HepG2 (cell line): Measurements from ENCODE around the gene NDOR1. TPM values are rescaled to one million over a fixed set of nuclear protein-coding genes. Genes with fewer than 3 reads are reported as not detected.

ENCODE experiments used
- CBX5 ChIP-seq: sonication (generic); formaldehyde crosslinking; IDR thresholded peaks from 2 replicates; pipeline ENCODE4 v1.4.0; 2020; ENCODE audit warnings: missing genetic modification reagents, borderline replicate concordance
- GTF2F1 ChIP-seq: fragments of 150-350 bp; IDR thresholded peaks from 2 replicates; pipeline ENCODE4 v1.6.1; 2014; ENCODE audit warnings: low read length
- IKZF4 ChIP-seq: sonication (generic); formaldehyde crosslinking; IDR thresholded peaks from 2 replicates; pipeline ENCODE4 v1.5.1; 2020; ENCODE audit warnings: borderline replicate concordance, mild to moderate bottlenecking, low read depth, missing genetic modification reagents; ENCODE audit errors: not compliant biosample characterization
- KLF6 ChIP-seq: IDR thresholded peaks from 2 replicates; pipeline ENCODE4 v1.8.0; 2016; ENCODE audit warnings: missing biosample characterization, missing genetic modification reagents
- TCF7 ChIP-seq: sonication (generic); IDR thresholded peaks from 2 replicates; pipeline ENCODE4 v1.6.1; 2016; ENCODE audit warnings: antibody characterized with exemption, low read depth
- TGIF2 ChIP-seq: IDR thresholded peaks from 2 replicates; pipeline ENCODE4 v1.6.1; 2016; ENCODE audit warnings: control low read depth, missing compliant biosample characterization
- ZBTB20 ChIP-seq: sonication (generic); formaldehyde crosslinking; IDR thresholded peaks from 2 replicates; pipeline ENCODE4 v1.8.1; 2023; ENCODE audit warnings: missing genetic modification reagents, low read depth, mild to moderate bottlenecking, borderline replicate concordance
- ZFP36L2 ChIP-seq: sonication (generic); formaldehyde crosslinking; IDR thresholded peaks from 2 replicates; pipeline ENCODE4 v1.4.0; 2020; ENCODE audit warnings: missing genetic modification reagents
- ZNF263 ChIP-seq: sonication (generic); formaldehyde crosslinking; IDR thresholded peaks from 2 replicates; pipeline ENCODE4 v1.4.0; 2020; ENCODE audit warnings: missing genetic modification reagents
- ZNF337 ChIP-seq: sonication (generic); formaldehyde crosslinking; IDR thresholded peaks from 2 replicates; pipeline ENCODE4 v1.5.1; 2020; ENCODE audit warnings: missing genetic modification reagents, low read depth, mild to moderate bottlenecking, borderline replicate concordance
- ZNF367 ChIP-seq: sonication (generic); formaldehyde crosslinking; IDR thresholded peaks from 2 replicates; pipeline ENCODE4 v1.4.0; 2020; ENCODE audit warnings: missing genetic modification reagents, borderline replicate concordance
- ZNF432 ChIP-seq: sonication (generic); formaldehyde crosslinking; IDR thresholded peaks from 2 replicates; pipeline ENCODE4 v1.5.0; 2020; ENCODE audit warnings: missing genetic modification reagents, mild to moderate bottlenecking, borderline replicate concordance
- ZNF512 ChIP-seq: sonication (generic); formaldehyde crosslinking; IDR thresholded peaks from 2 replicates; pipeline ENCODE4 v1.4.0; 2020; ENCODE audit warnings: mild to moderate bottlenecking, missing genetic modification reagents
- ZNF567 ChIP-seq: sonication (generic); formaldehyde crosslinking; IDR thresholded peaks from 2 replicates; pipeline ENCODE4 v1.8.1; 2023; ENCODE audit warnings: mild to moderate bottlenecking, missing genetic modification reagents, borderline replicate concordance
- ZNF577 ChIP-seq: sonication (generic); formaldehyde crosslinking; IDR thresholded peaks from 2 replicates; pipeline ENCODE4 v1.4.0; 2020; ENCODE audit warnings: mild to moderate bottlenecking, low read depth, missing genetic modification reagents, borderline replicate concordance
- ZNF709 ChIP-seq: sonication (generic); formaldehyde crosslinking; IDR thresholded peaks from 2 replicates; pipeline ENCODE4 v1.5.0; 2020; ENCODE audit warnings: mild to moderate bottlenecking, missing genetic modification reagents
- ZNF749 ChIP-seq: sonication (generic); formaldehyde crosslinking; IDR thresholded peaks from 2 replicates; pipeline ENCODE4 v1.8.0; 2022; ENCODE audit warnings: mild to moderate bottlenecking, missing genetic modification reagents, moderate library complexity, borderline replicate concordance
- ZNF788 ChIP-seq: sonication (generic); formaldehyde crosslinking; IDR thresholded peaks from 2 replicates; pipeline ENCODE4 v1.5.0; 2020; ENCODE audit warnings: mild to moderate bottlenecking, missing genetic modification reagents, borderline replicate concordance
- ZSCAN30 ChIP-seq: sonication (generic); formaldehyde crosslinking; IDR thresholded peaks from 2 replicates; pipeline ENCODE4 v1.5.0; 2020; ENCODE audit warnings: mild to moderate bottlenecking, missing genetic modification reagents
- polyA plus RNA-seq, 8 experiments: library from polyadenylated mRNA; depleted of rRNA in 3 of 8; stranded (reverse) in 7 of 8; unstranded in 1 of 8; fragments of >200 nt; fragmentation: Illumina TruSeq in 4 of 8; extraction: Trizol in 4 of 8; gene quantifications; 2 replicates each; pipeline versions ENCODE4 v1.2.1 to v1.2.3, GENCODE V29; 2011 to 2016; ENCODE audit warnings: low read depth in 4 of 8, missing spikeins in 1 of 8, mixed read lengths in 1 of 8; ENCODE audit not compliant: insufficient read depth in 1 of 8
- total RNA-seq, 5 experiments: library from RNA; depleted of rRNA; stranded (reverse); fragments of >200 nt; fragmentation: Illumina TruSeq; extraction: Trizol; gene quantifications; 2 replicates each; pipeline ENCODE4 v1.2.3, GENCODE V29; 2016; ENCODE audit warnings: low read depth in 1 of 5
- TF ChIP-seq, protein P1 (sequence below): sonication (generic); formaldehyde crosslinking; IDR thresholded peaks from 2 replicates; pipeline ENCODE4 v1.4.0; 2020; ENCODE audit warnings: low read depth, mild to moderate bottlenecking, missing genetic modification reagents
- TF ChIP-seq, protein P2 (sequence below): IDR thresholded peaks from 2 replicates; pipeline ENCODE4 v1.6.1; 2016; ENCODE audit warnings: control low read depth
- TF ChIP-seq, protein P3 (sequence below): IDR thresholded peaks from 2 replicates; pipeline ENCODE4 v1.6.1; 2016; ENCODE audit warnings: mild to moderate bottlenecking, missing biosample characterization, missing genetic modification reagents
- TF ChIP-seq, protein P4 (sequence below): sonication (generic); formaldehyde crosslinking; IDR thresholded peaks from 2 replicates; pipeline ENCODE4 v1.9.0; 2022; ENCODE audit warnings: missing genetic modification reagents, mild to moderate bottlenecking, borderline replicate concordance

Gene NDOR1
- total and polyA plus RNA-seq, 2 of the 13 experiments (the other 11 are each of a cell fraction or from before 2014, with no cell fraction given) = 3.6 to 8.7 TPM

- TF ChIP-seq ZNF749 (CRISPR knock-in tag) = peak; percentile 51; the same call in 1 of the 2 replicates
- no peak for TF ChIP-seq ZNF567 (CRISPR knock-in tag)
- TF ChIP-seq ZNF788 = 0 out of 2 replicates have a peak, but pooled peaks have one; percentile 9
- TF ChIP-seq, protein P1, sequence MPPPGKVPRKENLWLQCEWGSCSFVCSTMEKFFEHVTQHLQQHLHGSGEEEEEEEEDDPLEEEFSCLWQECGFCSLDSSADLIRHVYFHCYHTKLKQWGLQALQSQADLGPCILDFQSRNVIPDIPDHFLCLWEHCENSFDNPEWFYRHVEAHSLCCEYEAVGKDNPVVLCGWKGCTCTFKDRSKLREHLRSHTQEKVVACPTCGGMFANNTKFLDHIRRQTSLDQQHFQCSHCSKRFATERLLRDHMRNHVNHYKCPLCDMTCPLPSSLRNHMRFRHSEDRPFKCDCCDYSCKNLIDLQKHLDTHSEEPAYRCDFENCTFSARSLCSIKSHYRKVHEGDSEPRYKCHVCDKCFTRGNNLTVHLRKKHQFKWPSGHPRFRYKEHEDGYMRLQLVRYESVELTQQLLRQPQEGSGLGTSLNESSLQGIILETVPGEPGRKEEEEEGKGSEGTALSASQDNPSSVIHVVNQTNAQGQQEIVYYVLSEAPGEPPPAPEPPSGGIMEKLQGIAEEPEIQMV (CRISPR knock-in tag) = no peak
- TF ChIP-seq ZSCAN30 (CRISPR knock-in tag) = no peak
- TF ChIP-seq ZNF709 (CRISPR knock-in tag) = no peak
- no peak for TF ChIP-seq ZNF577 (CRISPR knock-in tag)
- no peak for TF ChIP-seq ZNF432 (CRISPR knock-in tag)
- TF ChIP-seq ZNF337 (CRISPR knock-in tag) = no peak
- no peak for TF ChIP-seq ZNF263 (CRISPR knock-in tag)
- TF ChIP-seq, protein P2, sequence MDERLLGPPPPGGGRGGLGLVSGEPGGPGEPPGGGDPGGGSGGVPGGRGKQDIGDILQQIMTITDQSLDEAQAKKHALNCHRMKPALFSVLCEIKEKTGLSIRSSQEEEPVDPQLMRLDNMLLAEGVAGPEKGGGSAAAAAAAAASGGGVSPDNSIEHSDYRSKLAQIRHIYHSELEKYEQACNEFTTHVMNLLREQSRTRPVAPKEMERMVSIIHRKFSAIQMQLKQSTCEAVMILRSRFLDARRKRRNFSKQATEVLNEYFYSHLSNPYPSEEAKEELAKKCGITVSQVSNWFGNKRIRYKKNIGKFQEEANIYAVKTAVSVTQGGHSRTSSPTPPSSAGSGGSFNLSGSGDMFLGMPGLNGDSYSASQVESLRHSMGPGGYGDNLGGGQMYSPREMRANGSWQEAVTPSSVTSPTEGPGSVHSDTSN (CRISPR knock-in tag) = no peak
- TF ChIP-seq, protein P3, sequence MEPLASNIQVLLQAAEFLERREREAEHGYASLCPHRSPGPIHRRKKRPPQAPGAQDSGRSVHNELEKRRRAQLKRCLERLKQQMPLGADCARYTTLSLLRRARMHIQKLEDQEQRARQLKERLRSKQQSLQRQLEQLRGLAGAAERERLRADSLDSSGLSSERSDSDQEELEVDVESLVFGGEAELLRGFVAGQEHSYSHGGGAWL (CRISPR knock-in tag) = no peak
- TF ChIP-seq CBX5 (CRISPR knock-in tag) = no peak
- TF ChIP-seq IKZF4 (CRISPR knock-in tag) = no peak
- no peak for TF ChIP-seq ZBTB20 (CRISPR knock-in tag)
- no peak for TF ChIP-seq ZNF367 (CRISPR knock-in tag)
- TF ChIP-seq, protein P4, sequence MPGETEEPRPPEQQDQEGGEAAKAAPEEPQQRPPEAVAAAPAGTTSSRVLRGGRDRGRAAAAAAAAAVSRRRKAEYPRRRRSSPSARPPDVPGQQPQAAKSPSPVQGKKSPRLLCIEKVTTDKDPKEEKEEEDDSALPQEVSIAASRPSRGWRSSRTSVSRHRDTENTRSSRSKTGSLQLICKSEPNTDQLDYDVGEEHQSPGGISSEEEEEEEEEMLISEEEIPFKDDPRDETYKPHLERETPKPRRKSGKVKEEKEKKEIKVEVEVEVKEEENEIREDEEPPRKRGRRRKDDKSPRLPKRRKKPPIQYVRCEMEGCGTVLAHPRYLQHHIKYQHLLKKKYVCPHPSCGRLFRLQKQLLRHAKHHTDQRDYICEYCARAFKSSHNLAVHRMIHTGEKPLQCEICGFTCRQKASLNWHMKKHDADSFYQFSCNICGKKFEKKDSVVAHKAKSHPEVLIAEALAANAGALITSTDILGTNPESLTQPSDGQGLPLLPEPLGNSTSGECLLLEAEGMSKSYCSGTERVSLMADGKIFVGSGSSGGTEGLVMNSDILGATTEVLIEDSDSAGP (CRISPR knock-in tag) = no peak
- TF ChIP-seq ZNF512 (CRISPR knock-in tag) = no peak
- no peak for TF ChIP-seq TCF7
- TF ChIP-seq KLF6 = no peak
- no peak; the same call in none of the 2 replicates for TF ChIP-seq TGIF2 (CRISPR knock-in tag)
- TF ChIP-seq ZFP36L2 (CRISPR knock-in tag) = no peak
- TF ChIP-seq GTF2F1 = no peak
Measured at GRCh38 chr9:137218754-137219271, 13.3 kb downstream of the NDOR1 start (continued).
